BLaER1 (cell line): ENCODE measurements around the gene ADAMTS20.

Experiments
- H3K27ac ChIP-seq: shearing (Covaris generic); formaldehyde crosslinking; 2 replicates; pipeline ENCODE4 v1.8.1; 2022
- H3K27me3 ChIP-seq: shearing (Covaris generic); formaldehyde crosslinking; 2 replicates; pipeline ENCODE4 v1.8.1; 2022
- H3K36me3 ChIP-seq: shearing (Covaris generic); formaldehyde crosslinking; 2 replicates; pipeline ENCODE4 v1.8.1; 2022
- H3K4me1 ChIP-seq: shearing (Covaris generic); formaldehyde crosslinking; 2 replicates; pipeline ENCODE4 v1.8.1; 2022
- H3K4me2 ChIP-seq: shearing (Covaris generic); formaldehyde crosslinking; 2 replicates; pipeline ENCODE4 v1.8.1; 2022
- H3K4me3 ChIP-seq: shearing (Covaris generic); formaldehyde crosslinking; 2 replicates; pipeline ENCODE4 v1.8.1; 2022
- H3K9ac ChIP-seq: shearing (Covaris generic); formaldehyde crosslinking; 2 replicates; pipeline ENCODE4 v1.8.1; 2022
- H3K9me3 ChIP-seq: shearing (Covaris generic); formaldehyde crosslinking; 2 replicates; pipeline ENCODE4 v1.8.1; 2022
- H4K20me1 ChIP-seq: shearing (Covaris generic); formaldehyde crosslinking; 2 replicates; pipeline ENCODE4 v1.8.1; 2022
- Cebpa-rat ChIP-seq: shearing (Covaris generic); IDR thresholded peaks from 2 replicates; pipeline ENCODE4 v1.8.1; 2022

ADAMTS20 gene

GRCh38 chr12:43428088-43428600, 123.9 kb downstream of the ADAMTS20 start:
- H4K20me1 ChIP-seq = no peaks in the 10 kb centered on the region

GRCh38 chr12:43425361-43425760, 126.6 kb downstream of the ADAMTS20 start:
- Histone ChIP-seq H3K27ac (no peak overlapping the region), H3K4me2 (no peak overlapping the region), H4K20me1 (no peaks in the 10 kb centered on the region), H3K36me3 (no peaks in the 10 kb centered on the region), H3K9ac (no peak overlapping the region), H3K27me3 (no peaks in the 10 kb centered on the region), H3K4me3 (no peak overlapping the region), H3K4me1 (no peaks in the 10 kb centered on the region), H3K9me3 (no peaks in the 10 kb centered on the region)
- no peak for TF ChIP-seq Cebpa-rat

More at GRCh38 chr12:43428088-43428600, 123.9 kb downstream of the ADAMTS20 start:
- TF ChIP-seq Cebpa-rat = no peak
- H3K27me3 ChIP-seq = no peaks in the 10 kb centered on the region
- no peak overlapping the region for H3K4me2 ChIP-seq
- no peak overlapping the region for H3K4me3 ChIP-seq
- H3K27ac ChIP-seq = no peak overlapping the region
- H3K9ac ChIP-seq = no peak overlapping the region
- no peaks in the 10 kb centered on the region for H3K36me3 ChIP-seq
- no peaks in the 10 kb centered on the region for H3K4me1 ChIP-seq
- H3K9me3 ChIP-seq = no peaks in the 10 kb centered on the region

- Histone ChIP-seq H3K4me2 (no peak overlapping the region), H3K9me3 (no peaks in the 10 kb centered on the region), H3K4me1 (no peaks in the 10 kb centered on the region), H4K20me1 (no peaks in the 10 kb centered on the region), H3K27me3 (no peaks in the 10 kb centered on the region), H3K9ac (no peak overlapping the region), H3K4me3 (no peak overlapping the region), H3K27ac (no peak overlapping the region), H3K36me3 (no peaks in the 10 kb centered on the region)
- TF ChIP-seq Cebpa-rat = no peak
These were observed 135.0 kb downstream of the ADAMTS20 start for GRCh38 chr12:43416981-43417380.

GRCh38 chr12:43407816-43408645, 144.0 kb downstream of the ADAMTS20 start:
- H3K4me2 ChIP-seq = no peak overlapping the region

GRCh38 chr12:43406801-43407200, 145.2 kb downstream of the ADAMTS20 start:
- Histone ChIP-seq H4K20me1 (no peaks in the 10 kb centered on the region), H3K27ac (no peak overlapping the region), H3K4me3 (no peak overlapping the region), H3K27me3 (no peaks in the 10 kb centered on the region), H3K36me3 (no peaks in the 10 kb centered on the region), H3K4me1 (no peaks in the 10 kb centered on the region), H3K9ac (no peak overlapping the region), H3K9me3 (no peaks in the 10 kb centered on the region), H3K4me2 (no peak overlapping the region)
- no peak for TF ChIP-seq Cebpa-rat

More at GRCh38 chr12:43407816-43408645, 144.0 kb downstream of the ADAMTS20 start:
- H3K4me3 ChIP-seq = no peak overlapping the region
- no peaks in the 10 kb centered on the region for H3K9me3 ChIP-seq
- no peaks in the 10 kb centered on the region for H4K20me1 ChIP-seq
- no peaks in the 10 kb centered on the region for H3K4me1 ChIP-seq
- H3K9ac ChIP-seq = no peak overlapping the region
- TF ChIP-seq Cebpa-rat = no peak
- H3K27ac ChIP-seq = no peak overlapping the region
- no peaks in the 10 kb centered on the region for H3K27me3 ChIP-seq
- H3K36me3 ChIP-seq = no peaks in the 10 kb centered on the region

GRCh38 chr12:43402436-43402835, 149.6 kb downstream of the ADAMTS20 start:
- H3K9ac ChIP-seq = no peak overlapping the region
- H3K4me1 ChIP-seq = no peaks in the 10 kb centered on the region

GRCh38 chr12:43401096-43401495, 150.9 kb downstream of the ADAMTS20 start:
- H3K4me2 ChIP-seq = no peak overlapping the region
- H3K27me3 ChIP-seq = no peaks in the 10 kb centered on the region
- no peaks in the 10 kb centered on the region for H3K36me3 ChIP-seq
- no peaks in the 10 kb centered on the region for H4K20me1 ChIP-seq
- no peaks in the 10 kb centered on the region for H3K4me1 ChIP-seq
- no peak overlapping the region for H3K9ac ChIP-seq
- no peak overlapping the region for H3K4me3 ChIP-seq
- no peaks in the 10 kb centered on the region for H3K9me3 ChIP-seq
- no peak for TF ChIP-seq Cebpa-rat
- H3K27ac ChIP-seq = no peak overlapping the region

More at GRCh38 chr12:43402436-43402835, 149.6 kb downstream of the ADAMTS20 start:
- TF ChIP-seq Cebpa-rat = no peak
- Histone ChIP-seq H3K36me3 (no peaks in the 10 kb centered on the region), H3K4me3 (no peak overlapping the region), H4K20me1 (no peaks in the 10 kb centered on the region), H3K9me3 (no peaks in the 10 kb centered on the region), H3K27me3 (no peaks in the 10 kb centered on the region), H3K4me2 (no peak overlapping the region), H3K27ac (no peak overlapping the region)

- Histone ChIP-seq H3K36me3 (no peaks in the 10 kb centered on the region), H3K4me2 (no peak overlapping the region), H3K4me3 (no peak overlapping the region), H3K4me1 (no peaks in the 10 kb centered on the region), H3K27ac (no peak overlapping the region), H3K9me3 (no peaks in the 10 kb centered on the region), H4K20me1 (no peaks in the 10 kb centered on the region), H3K9ac (no peak overlapping the region), H3K27me3 (no peaks in the 10 kb centered on the region)
- TF ChIP-seq Cebpa-rat = no peak
These were observed 155.3 kb downstream of the ADAMTS20 start for GRCh38 chr12:43396671-43397070.

GRCh38 chr12:43392116-43392515, 159.9 kb downstream of the ADAMTS20 start:
- no peaks in the 10 kb centered on the region for H3K4me1 ChIP-seq
- no peak overlapping the region for H3K4me3 ChIP-seq
- H3K27ac ChIP-seq = no peak overlapping the region
- H3K36me3 ChIP-seq = no peaks in the 10 kb centered on the region
- no peak for TF ChIP-seq Cebpa-rat
- H3K9ac ChIP-seq = no peak overlapping the region
- H3K27me3 ChIP-seq = no peaks in the 10 kb centered on the region
- no peaks in the 10 kb centered on the region for H4K20me1 ChIP-seq
- H3K9me3 ChIP-seq = no peaks in the 10 kb centered on the region
- H3K4me2 ChIP-seq = no peak overlapping the region

- TF ChIP-seq Cebpa-rat = no peak
- no peak overlapping the region for H3K4me2 ChIP-seq
- H3K9ac ChIP-seq = no peak overlapping the region
- H3K27ac ChIP-seq = no peak overlapping the region
- peaks cover 22% of the 10 kb centered on the region for H3K9me3 ChIP-seq
- H3K27me3 ChIP-seq = no peaks in the 10 kb centered on the region
- no peaks in the 10 kb centered on the region for H3K36me3 ChIP-seq
- H3K4me1 ChIP-seq = no peaks in the 10 kb centered on the region
- no peak overlapping the region for H3K4me3 ChIP-seq
- no peaks in the 10 kb centered on the region for H4K20me1 ChIP-seq
These were observed 170.1 kb downstream of the ADAMTS20 start for GRCh38 chr12:43381879-43382278.
